IMR-90 (cell line): ENCODE data around the gene ITGAE. TPM values are rescaled to one million over a fixed set of nuclear protein-coding genes. Genes with fewer than 3 reads are reported as not detected.

Experiments
- ATAC-seq: fragments of 200-7000 bp; cut with Tn5 transposase; 2 replicates; pipeline ENCODE4 v1.9.1; 2020; ENCODE audit warnings: low read depth, mild to moderate bottlenecking, moderate library complexity
- BruUV-seq: library from RNA; stranded (reverse); fragments of 400-500 nt; replicated peaks from 2 replicates; lab custom pipeline; 2021; lab: Mats Ljungman, UMichigan
- CTCF ChIA-PET: fragments of 300-600 bp; formaldehyde crosslinking; extraction: SDS; loops from one replicate; lab custom pipeline; 2021; ENCODE audit warnings: antibody characterized with exemption; lab: Yijun Ruan, JAX
- POLR2A ChIA-PET: fragments of 300-600 bp; sonication (Branson Sonifier 250); formaldehyde crosslinking; loops from one replicate; lab custom pipeline; 2022; ENCODE audit warnings: antibody characterized with exemption; ENCODE audit not compliant: unreplicated experiment; lab: Charles Lee
- DNase-seq: peaks from one replicate; pipeline ENCODE4 v3.0.0; 2013
- H2AFZ ChIP-seq: replicated peaks from 2 replicates; pipeline ENCODE3; 2013; ENCODE audit warnings: low read length, mild to moderate bottlenecking; ENCODE audit not compliant: poor library complexity
- H2AK5ac ChIP-seq: 2 replicates; pipeline ENCODE4 v1.6.1; 2013; ENCODE audit warnings: low read depth, low read length, inconsistent platforms
- H2AK9ac ChIP-seq: replicated peaks from 2 replicates; pipeline ENCODE3; 2013; ENCODE audit warnings: mild to moderate bottlenecking, low read depth, low read length, moderate library complexity; ENCODE audit not compliant: poor library complexity
- H2BK120ac ChIP-seq: 2 replicates; pipeline ENCODE4 v1.6.1; 2013; ENCODE audit warnings: low read depth, low read length, inconsistent platforms
- H2BK15ac ChIP-seq: 3 replicates; pipeline ENCODE4 v1.6.1; 2013; ENCODE audit warnings: low read depth, low read length, inconsistent platforms
- H2BK20ac ChIP-seq: 2 replicates; pipeline ENCODE4 v1.6.1; 2013; ENCODE audit warnings: low read depth, mild to moderate bottlenecking, inconsistent platforms, low read length, moderate library complexity
- H2BK5ac ChIP-seq: 2 replicates; pipeline ENCODE4 v1.6.1; 2013; ENCODE audit warnings: mild to moderate bottlenecking, low read depth, low read length, inconsistent platforms; ENCODE audit not compliant: poor library complexity, severe bottlenecking
- H3K14ac ChIP-seq: replicated peaks from 2 replicates; pipeline ENCODE4 v1.6.1; 2013; ENCODE audit warnings: low read depth, low read length, inconsistent platforms
- H3K18ac ChIP-seq: 2 replicates; pipeline ENCODE4 v1.6.1; 2013; ENCODE audit warnings: low read depth, low read length, control low read depth
- H3K23ac ChIP-seq: 2 replicates; pipeline ENCODE4 v1.6.1; 2013; ENCODE audit warnings: low read depth, low read length, inconsistent platforms
- H3K27ac ChIP-seq: 2 replicates; pipeline ENCODE4 v1.5.1; 2013; ENCODE audit warnings: mild to moderate bottlenecking, control low read depth, low read length; ENCODE audit not compliant: insufficient read depth
- H3K27me3 ChIP-seq: 2 replicates; pipeline ENCODE4 v1.6.1; 2013; ENCODE audit warnings: low read length; ENCODE audit not compliant: control insufficient read depth, insufficient read depth
- H3K36me3 ChIP-seq: 2 replicates; pipeline ENCODE4 v1.6.1; 2013; ENCODE audit warnings: low read length, mixed read lengths; ENCODE audit not compliant: control insufficient read depth, insufficient read depth
- H3K4ac ChIP-seq: 2 replicates; pipeline ENCODE4 v1.6.1; 2013; ENCODE audit warnings: low read depth, low read length, inconsistent platforms
- H3K4me1 ChIP-seq: 2 replicates; pipeline ENCODE4 v1.6.1; 2013; ENCODE audit warnings: low read length, mixed read lengths; ENCODE audit not compliant: control insufficient read depth, insufficient read depth
- H3K4me2 ChIP-seq: 2 replicates; pipeline ENCODE4 v1.6.1; 2013; ENCODE audit warnings: low read depth, mild to moderate bottlenecking, control low read depth, low read length, moderate library complexity
- H3K4me3 ChIP-seq: 2 replicates; pipeline ENCODE4 v1.5.1; 2013; ENCODE audit warnings: low read depth, mild to moderate bottlenecking, control low read depth, low read length, moderate library complexity; ENCODE audit not compliant: insufficient read depth
- H3K56ac ChIP-seq: 2 replicates; pipeline ENCODE4 v1.6.1; 2013; ENCODE audit warnings: low read length, inconsistent platforms; ENCODE audit not compliant: insufficient read depth; ENCODE audit errors: extremely low read depth
- H3K79me1 ChIP-seq, 2 experiments: 2 replicates each; pipeline ENCODE4 v1.6.1; 2013; ENCODE audit warnings: low read length in 2 of 2, inconsistent platforms in 1 of 2, low read depth in 1 of 2
- H3K9ac ChIP-seq: 2 replicates; pipeline ENCODE4 v1.6.1; 2013; ENCODE audit warnings: low read depth, low read length, control low read depth
- H3K9me1 ChIP-seq: 2 replicates; pipeline ENCODE4 v1.6.1; 2013; ENCODE audit warnings: low read length, inconsistent platforms; ENCODE audit not compliant: insufficient read depth
- H3K9me3 ChIP-seq: 2 replicates; pipeline ENCODE4 v1.6.1; 2013; ENCODE audit warnings: low read length; ENCODE audit not compliant: control insufficient read depth, insufficient read depth
- H4K20me1 ChIP-seq: 2 replicates; pipeline ENCODE4 v1.6.1; 2013; ENCODE audit warnings: low read length, inconsistent platforms; ENCODE audit not compliant: insufficient read depth
- H4K5ac ChIP-seq: 2 replicates; pipeline ENCODE4 v1.6.1; 2013; ENCODE audit warnings: mild to moderate bottlenecking, low read depth, low read length, control low read depth
- H4K8ac ChIP-seq, 2 experiments: 2 replicates each; pipeline ENCODE4 v1.6.1; 2013; ENCODE audit warnings: low read depth in 2 of 2, low read length in 2 of 2, control low read depth in 1 of 2, inconsistent platforms in 1 of 2
- H4K91ac ChIP-seq: 2 replicates; pipeline ENCODE4 v1.6.1; 2013; ENCODE audit warnings: low read depth, low read length, inconsistent platforms; ENCODE audit not compliant: insufficient read depth
- BHLHE40 ChIP-seq: fragments of 150-350 bp; IDR thresholded peaks from 2 replicates; pipeline ENCODE4 v1.6.1; 2016; ENCODE audit warnings: mild to moderate bottlenecking, low read depth, low read length
- CEBPB ChIP-seq: IDR thresholded peaks from 2 replicates; pipeline ENCODE4 v1.6.1; 2012; ENCODE audit warnings: low read depth, low read length, improper control_type of control experiment
- FOS ChIP-seq: fragments of 150-350 bp; IDR thresholded peaks from 2 replicates; pipeline ENCODE4 v1.6.1; 2016; ENCODE audit warnings: low read depth, low read length
- MAZ ChIP-seq: IDR thresholded peaks from 2 replicates; pipeline ENCODE4 v1.6.1; 2012; ENCODE audit warnings: low read depth, mild to moderate bottlenecking, low read length, improper control_type of control experiment, moderate library complexity, borderline replicate concordance
- MXI1 ChIP-seq: IDR thresholded peaks from 2 replicates; pipeline ENCODE4 v1.6.1; 2012; ENCODE audit warnings: low read depth, mild to moderate bottlenecking, low read length, moderate library complexity, borderline replicate concordance
- POLR2A ChIP-seq: IDR thresholded peaks from 2 replicates; pipeline ENCODE4 v1.6.1; 2012; ENCODE audit warnings: mild to moderate bottlenecking, low read depth, low read length
- RAD21 ChIP-seq: IDR thresholded peaks from 2 replicates; pipeline ENCODE4 v1.6.1; 2012; ENCODE audit warnings: low read length, improper control_type of control experiment
- RCOR1 ChIP-seq: IDR thresholded peaks from 2 replicates; pipeline ENCODE4 v1.6.1; 2012; ENCODE audit warnings: mild to moderate bottlenecking, low read length, improper control_type of control experiment; ENCODE audit not compliant: insufficient replicate concordance
- USF2 ChIP-seq: fragments of 150-350 bp; IDR thresholded peaks from 2 replicates; pipeline ENCODE4 v1.6.1; 2017; ENCODE audit warnings: mild to moderate bottlenecking, antibody characterized with exemption, low read length, low read depth
- WGBS, 2 experiments: methylation state at CpG; one replicate each; pipeline versions ENCODE4 v1.1.5 to v1.1.7; 2013; ENCODE audit warnings: missing lambda C conversion rate in 2 of 2; ENCODE audit not compliant: insufficient read length in 1 of 2; ENCODE audit errors: extremely low coverage in 2 of 2; 5-methylcytosine and 5-hydroxymethylcytosine counted together
- dilution Hi-C: fragments of 300-500 bp; cut with HindIII; formaldehyde crosslinking; loops from one replicate; pipeline ENCODE4 v1.14.3; 2018; ENCODE audit warnings: low sequenced_read_pairs; ENCODE audit not compliant: unreplicated experiment
- in situ Hi-C: fragments of 300-500 bp; cut with MboI; formaldehyde crosslinking; loops from 3 replicates; pipeline ENCODE4 v1.14.3; 2019; ENCODE audit warnings: low sequenced_read_pairs, inconsistent platforms, mixed read lengths
- intact Hi-C: fragments of 100-400 bp; cut with micrococcal nuclease; formaldehyde crosslinking; loops from 2 replicates; pipeline ENCODE4 v1.10.0; 2022
- polyA plus RNA-seq, 3 experiments: library from polyadenylated mRNA; depleted of rRNA; stranded (reverse); fragments of >200 nt; gene quantifications; 2 replicates each; pipeline ENCODE4 v1.2.3, GENCODE V29; 2012; ENCODE audit warnings: low replicate concordance in 1 of 3
- total RNA-seq: library from RNA; depleted of rRNA; stranded (reverse); fragments of >200 nt; gene quantifications from 2 replicates; pipeline ENCODE4 v1.2.3, GENCODE V29; 2012
- TF ChIP-seq, protein P1 (sequence below): conservative IDR thresholded peaks from 2 replicates; pipeline ENCODE4 v1.5.1; 2012; ENCODE audit warnings: mild to moderate bottlenecking, low read depth, low read length, improper control_type of control experiment
- TF ChIP-seq, protein P2 (sequence below): fragments of 150-350 bp; IDR thresholded peaks from 2 replicates; pipeline ENCODE4 v1.6.1; 2016; ENCODE audit warnings: low read depth, mild to moderate bottlenecking, low read length, moderate library complexity, borderline replicate concordance

The ITGAE gene
- total and polyA plus RNA-seq, 2 of the 4 experiments (the other 2 are of a cell fraction), result 54.1 to 60.8 TPM

- H4K20me1 ChIP-seq, result no peaks in the 10 kb centered on the region
- peaks cover 6% of the 10 kb centered on the region for H3K9me1 ChIP-seq
- peak overlapping the region; percentile 24; the same call in 1 of the 2 replicates for H3K9ac ChIP-seq
- H2AK9ac ChIP-seq, result peak overlapping the region; percentile 37
- H2BK120ac ChIP-seq, result peak overlapping the region; percentile 52
- H3K56ac ChIP-seq, result no peak overlapping the region
- peak overlapping the region; percentile 72 for H2AFZ ChIP-seq
- H4K5ac ChIP-seq, result peak overlapping the region; percentile 74
- peak overlapping the region; percentile 41 for H3K14ac ChIP-seq
- H3K79me1 ChIP-seq, result peaks cover 3 to 20% of the 10 kb centered on the region in 2 experiments
- peak overlapping the region; percentile 32 for H3K4ac ChIP-seq
- peak overlapping the region; percentile 55 for H3K18ac ChIP-seq
- H2BK20ac ChIP-seq, result peak overlapping the region; percentile 73
- peak overlapping the region; percentile 34 for H4K91ac ChIP-seq
- peak overlapping the region; percentile 76 to 82 for H4K8ac ChIP-seq
- H3K4me3 ChIP-seq, result no peak overlapping the region
- H3K4me1 ChIP-seq, result peaks cover 16% of the 10 kb centered on the region
- no peaks in the 10 kb centered on the region for H3K27me3 ChIP-seq
- H3K4me2 ChIP-seq, result peak overlapping the region; percentile 56
- ChIA-PET CTCF (interaction anchor here (1.4 to 1.7 kb wide), 2 partner anchors 115 to 183 kb away, joined by 4 to 10 read pairs; partner anchors contain the start of gene NCBP3), POLR2A (interaction anchor here (0.7 kb wide), 1 partner anchor 75 kb away, joined by 21 read pairs; no protein-coding TSS in a partner anchor)
- H2BK15ac ChIP-seq, result peak overlapping the region; percentile 18; the same call in 1 of the 3 replicates
- intact Hi-C loops, result loop anchor here (10.0 kb wide), 2 partner anchors 344 to 686 kb away; no protein-coding TSS in a partner anchor
- WGBS, 2 experiments, result no CpG with 5 or more reads among the region's 9 CpGs
- dilution Hi-C loops, result no loop called here
- H3K27ac ChIP-seq, result peak overlapping the region; percentile 91
- DNase-seq, result peak; percentile 42
- H2AK5ac ChIP-seq, result peak overlapping the region; percentile 18; the same call in 1 of the 2 replicates
- in situ Hi-C loops, result loop anchor here (25.0 kb wide), 1 partner anchor 281 kb away; no protein-coding TSS in a partner anchor
- H3K9me3 ChIP-seq, result no peaks in the 10 kb centered on the region
- no TSS peak for BruUV-seq
- TF ChIP-seq BHLHE40 (no peak), POLR2A (no peak), FOS (no peak), CEBPB (no peak), RCOR1 (no peak), USF2 (no peak), RAD21 (no peak), MXI1 (no peak), MAZ (no peak)
- TF ChIP-seq, protein P1, sequence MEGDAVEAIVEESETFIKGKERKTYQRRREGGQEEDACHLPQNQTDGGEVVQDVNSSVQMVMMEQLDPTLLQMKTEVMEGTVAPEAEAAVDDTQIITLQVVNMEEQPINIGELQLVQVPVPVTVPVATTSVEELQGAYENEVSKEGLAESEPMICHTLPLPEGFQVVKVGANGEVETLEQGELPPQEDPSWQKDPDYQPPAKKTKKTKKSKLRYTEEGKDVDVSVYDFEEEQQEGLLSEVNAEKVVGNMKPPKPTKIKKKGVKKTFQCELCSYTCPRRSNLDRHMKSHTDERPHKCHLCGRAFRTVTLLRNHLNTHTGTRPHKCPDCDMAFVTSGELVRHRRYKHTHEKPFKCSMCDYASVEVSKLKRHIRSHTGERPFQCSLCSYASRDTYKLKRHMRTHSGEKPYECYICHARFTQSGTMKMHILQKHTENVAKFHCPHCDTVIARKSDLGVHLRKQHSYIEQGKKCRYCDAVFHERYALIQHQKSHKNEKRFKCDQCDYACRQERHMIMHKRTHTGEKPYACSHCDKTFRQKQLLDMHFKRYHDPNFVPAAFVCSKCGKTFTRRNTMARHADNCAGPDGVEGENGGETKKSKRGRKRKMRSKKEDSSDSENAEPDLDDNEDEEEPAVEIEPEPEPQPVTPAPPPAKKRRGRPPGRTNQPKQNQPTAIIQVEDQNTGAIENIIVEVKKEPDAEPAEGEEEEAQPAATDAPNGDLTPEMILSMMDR, result no peak
- TF ChIP-seq, protein P2, sequence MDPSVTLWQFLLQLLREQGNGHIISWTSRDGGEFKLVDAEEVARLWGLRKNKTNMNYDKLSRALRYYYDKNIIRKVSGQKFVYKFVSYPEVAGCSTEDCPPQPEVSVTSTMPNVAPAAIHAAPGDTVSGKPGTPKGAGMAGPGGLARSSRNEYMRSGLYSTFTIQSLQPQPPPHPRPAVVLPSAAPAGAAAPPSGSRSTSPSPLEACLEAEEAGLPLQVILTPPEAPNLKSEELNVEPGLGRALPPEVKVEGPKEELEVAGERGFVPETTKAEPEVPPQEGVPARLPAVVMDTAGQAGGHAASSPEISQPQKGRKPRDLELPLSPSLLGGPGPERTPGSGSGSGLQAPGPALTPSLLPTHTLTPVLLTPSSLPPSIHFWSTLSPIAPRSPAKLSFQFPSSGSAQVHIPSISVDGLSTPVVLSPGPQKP, result no peak
- peak; percentile 58 for ATAC-seq
- peak overlapping the region; percentile 53 for H2BK5ac ChIP-seq
- H3K23ac ChIP-seq, result peak overlapping the region; percentile 30
- no peaks in the 10 kb centered on the region for H3K36me3 ChIP-seq
Observed at GRCh38 chr17:3730881-3731429, 70.0 kb downstream of the ITGAE start.
